ENCODE results near the gene ZNF30.

DNA sequence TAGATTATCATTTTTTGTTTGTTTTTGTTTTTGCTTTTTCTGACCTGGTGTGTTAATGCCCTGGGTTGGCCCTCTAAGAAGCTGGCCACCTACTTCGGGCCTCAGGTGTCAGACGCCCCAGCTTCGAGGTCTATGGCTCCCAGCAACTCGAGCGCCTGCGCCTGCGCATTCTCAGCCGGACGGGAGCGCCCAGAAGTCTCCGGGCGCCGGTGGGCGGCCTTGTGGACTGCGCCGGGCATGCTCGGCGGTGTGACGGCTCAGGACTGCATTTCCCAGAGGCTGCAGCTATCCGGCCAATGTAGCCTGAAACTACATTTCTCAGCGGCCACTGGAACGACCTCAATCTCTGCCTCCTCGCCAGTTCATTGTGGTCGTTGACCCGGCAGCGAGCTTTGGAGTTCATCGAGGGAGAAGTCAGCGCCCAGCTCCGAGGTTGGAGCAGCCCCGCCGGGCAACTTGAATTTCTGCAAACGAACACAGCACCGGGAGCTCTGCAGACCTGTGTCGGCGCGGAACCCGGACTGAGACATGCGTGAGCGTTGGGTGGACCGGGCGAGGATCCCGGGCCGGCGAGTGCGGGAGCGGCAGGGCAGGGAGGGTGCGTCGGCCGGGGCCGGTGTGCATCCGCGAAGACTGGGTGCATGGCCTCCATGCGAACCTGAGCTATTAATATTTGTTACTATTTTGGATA lies at the start of gene ZNF30:
- TF ChIP-seq ZNF274 (IDR thresholded peaks at IDR 0.05; ENCODE audit: low read depth, low read length): no peak
- TF ChIP-seq SUZ12 (IDR thresholded peaks at IDR 0.05; ENCODE audit: extremely low read depth, insufficient read depth, insufficient read length): no peak
- no peak for TF ChIP-seq YY1 (IDR thresholded peaks at IDR 0.05; ENCODE audit: insufficient read depth, insufficient read length)
